Testis (tissue), 3 donors: ENCODE data around the gene KCNT2. TPM values are rescaled to one million over a fixed set of nuclear protein-coding genes. Genes with fewer than 3 reads are reported as not detected.
"Not testable (repeated sequence)": the region's sequence is repeated elsewhere in the genome, so short reads cannot be mapped to it uniquely, and the experiment has no call there.

Source experiments
- DNase-seq: peaks from one replicate; pipeline ENCODE4 v3.0.0-alpha.2; 2019
- H3K27ac ChIP-seq, 2 donors: fragments of 200-600 bp; sonication (generic); one replicate each; pipeline ENCODE4 v1.5.1; 2019
- H3K27me3 ChIP-seq: fragments of 200-600 bp; sonication (generic); one replicate; pipeline ENCODE4 v1.5.1; 2019
- H3K36me3 ChIP-seq: fragments of 200-600 bp; sonication (generic); one replicate; pipeline ENCODE4 v1.5.1; 2017; ENCODE audit warnings: low read depth; ENCODE audit errors: missing control alignments
- H3K4me1 ChIP-seq: fragments of 200-600 bp; sonication (generic); one replicate; pipeline ENCODE4 v1.5.1; 2019
- H3K4me3 ChIP-seq, 2 donors: fragments of 200-600 bp; sonication (generic); one replicate each; pipeline ENCODE4 v1.5.1; 2017 to 2019
- H3K9me3 ChIP-seq: fragments of 200-600 bp; sonication (generic); one replicate; pipeline ENCODE4 v1.5.1; 2017
- POLR2A ChIP-seq: fragments of 450-650 bp; IDR thresholded peaks from one replicate; pipeline ENCODE4 v1.6.1; 2017; ENCODE audit warnings: antibody characterized with exemption, mild to moderate bottlenecking, moderate library complexity
- WGBS, 2 donors: methylation state at CpG; one replicate each; pipeline ENCODE4 v1.1.5; 2018; 5-methylcytosine and 5-hydroxymethylcytosine counted together
- intact Hi-C: fragments of 100-400 bp; cut with DNase I; formaldehyde crosslinking; loops from one replicate; pipeline ENCODE4 v1.15.1; 2023; ENCODE audit warnings: low total_unique reads
- polyA plus RNA-seq: library from polyadenylated mRNA; stranded (reverse); fragments of 350-450 nt; fragmentation: Illumina TruSeq; extraction: RNeasy Lipid Tissue Mini Kit (QIAGEN cat#74804); gene quantifications from one replicate; pipeline ENCODE4 v1.2.3, GENCODE V29; 2014; ENCODE audit warnings: low read depth, low replicate concordance; ENCODE audit not compliant: insufficient read depth
- total RNA-seq, 2 donors: library from RNA; depleted of rRNA; stranded (reverse); fragments of >200 nt; gene quantifications; one replicate each; pipeline ENCODE4 v1.2.3, GENCODE V29; 2016
- TF ChIP-seq, protein P1 (sequence below), 3 experiments: fragments of 450-650 bp in 2 of 3; fragments of 200-600 bp in 1 of 3; sonication (generic) in 1 of 3; IDR thresholded peaks; one replicate each; pipeline ENCODE4 v1.5.1; 2016 to 2019; ENCODE audit warnings: antibody characterized with exemption in 3 of 3, mild to moderate bottlenecking in 2 of 3, moderate library complexity in 1 of 3

The KCNT2 gene
- total and polyA plus RNA-seq, 3 donors from 2014 or later = 2.7 to 3.9 (median 3.2) TPM

DNA sequence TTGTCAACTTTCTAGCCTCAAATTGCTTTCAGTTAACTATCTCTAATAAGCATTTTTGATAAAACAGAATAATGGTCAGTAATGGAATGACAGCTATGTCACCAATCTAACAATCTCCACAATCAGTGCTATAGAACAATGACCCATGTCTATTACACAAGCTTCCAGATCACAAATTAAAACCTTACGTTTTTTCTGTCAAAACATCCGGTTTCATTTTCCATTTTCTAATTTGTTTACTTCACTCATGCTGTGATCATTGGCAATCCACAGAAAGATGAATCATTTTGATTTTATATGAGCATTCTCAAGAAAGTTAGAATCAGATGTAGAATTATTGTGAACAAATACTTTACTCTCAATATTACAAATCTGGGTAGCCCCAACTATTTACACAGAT is 80.3 kb downstream of the KCNT2 start:
- intact Hi-C loops = no loop called here
- TF ChIP-seq, protein P1, sequence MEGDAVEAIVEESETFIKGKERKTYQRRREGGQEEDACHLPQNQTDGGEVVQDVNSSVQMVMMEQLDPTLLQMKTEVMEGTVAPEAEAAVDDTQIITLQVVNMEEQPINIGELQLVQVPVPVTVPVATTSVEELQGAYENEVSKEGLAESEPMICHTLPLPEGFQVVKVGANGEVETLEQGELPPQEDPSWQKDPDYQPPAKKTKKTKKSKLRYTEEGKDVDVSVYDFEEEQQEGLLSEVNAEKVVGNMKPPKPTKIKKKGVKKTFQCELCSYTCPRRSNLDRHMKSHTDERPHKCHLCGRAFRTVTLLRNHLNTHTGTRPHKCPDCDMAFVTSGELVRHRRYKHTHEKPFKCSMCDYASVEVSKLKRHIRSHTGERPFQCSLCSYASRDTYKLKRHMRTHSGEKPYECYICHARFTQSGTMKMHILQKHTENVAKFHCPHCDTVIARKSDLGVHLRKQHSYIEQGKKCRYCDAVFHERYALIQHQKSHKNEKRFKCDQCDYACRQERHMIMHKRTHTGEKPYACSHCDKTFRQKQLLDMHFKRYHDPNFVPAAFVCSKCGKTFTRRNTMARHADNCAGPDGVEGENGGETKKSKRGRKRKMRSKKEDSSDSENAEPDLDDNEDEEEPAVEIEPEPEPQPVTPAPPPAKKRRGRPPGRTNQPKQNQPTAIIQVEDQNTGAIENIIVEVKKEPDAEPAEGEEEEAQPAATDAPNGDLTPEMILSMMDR (IDR thresholded peaks at IDR 0.05) = no peak
- no peak for TF ChIP-seq POLR2A
- 70 to 81% methylated on average over 2 of the region's 2 CpGs for WGBS, 2 donors
- Histone ChIP-seq H3K4me3 (no peak overlapping the region), H3K36me3 (no peaks in the 10 kb centered on the region), H3K27ac (no peak overlapping the region), H3K9me3 (no peaks in the 10 kb centered on the region), H3K27me3 (no peaks in the 10 kb centered on the region), H3K4me1 (no peaks in the 10 kb centered on the region)
- no peak for DNase-seq

- intact Hi-C loops, H3K27me3 ChIP-seq, H3K4me3 ChIP-seq, H3K36me3 ChIP-seq, H3K4me1 ChIP-seq, H3K27ac ChIP-seq, H3K9me3 ChIP-seq, DNase-seq: not testable (repeated sequence)
- WGBS, 2 donors = 88 to 89% methylated on average over 12 of the region's 12 CpGs
Measured at GRCh38 chr1:196522574-196523345, 85.5 kb downstream of the KCNT2 start.

- H3K27ac ChIP-seq = no peak overlapping the region
- H3K4me1 ChIP-seq = no peaks in the 10 kb centered on the region
- H3K9me3 ChIP-seq = no peaks in the 10 kb centered on the region
Measured at GRCh38 chr1:196517193-196517592, 91.0 kb downstream of the KCNT2 start.

DNA sequence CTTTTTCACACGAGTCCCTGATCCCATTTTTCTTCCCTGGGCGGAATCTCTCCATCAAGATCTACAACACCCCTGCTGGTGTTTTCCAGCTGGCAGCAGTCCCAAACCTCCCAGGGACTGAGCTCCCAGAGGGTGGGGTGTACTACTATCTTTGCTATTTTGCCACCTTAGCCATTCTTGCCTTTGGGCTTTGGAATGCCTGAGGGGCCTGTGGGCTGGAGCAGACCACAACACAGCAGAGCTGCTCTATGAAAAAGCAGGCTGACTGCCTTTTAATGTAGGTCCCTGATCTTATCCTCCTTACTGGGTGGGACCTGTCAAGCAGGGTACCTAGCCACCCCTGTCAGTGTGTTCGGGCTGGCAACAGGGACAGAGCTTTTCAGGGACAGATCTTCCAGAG is 91.9 kb downstream of the KCNT2 start:
- Histone ChIP-seq H3K9me3 (no peaks in the 10 kb centered on the region), H3K4me3 (no peak overlapping the region), H3K27ac (no peak overlapping the region), H3K36me3 (no peaks in the 10 kb centered on the region), H3K27me3 (no peaks in the 10 kb centered on the region), H3K4me1 (no peaks in the 10 kb centered on the region)
- TF ChIP-seq, protein P1 (IDR thresholded peaks at IDR 0.05) = no peak
- TF ChIP-seq POLR2A = no peak
- no peak for DNase-seq
- WGBS, 2 donors = 88% methylated on average over 3 of the region's 3 CpGs
- intact Hi-C loops = no loop called here

More at GRCh38 chr1:196517193-196517592, 91.0 kb downstream of the KCNT2 start:
- intact Hi-C loops = no loop called here
- no peaks in the 10 kb centered on the region for H3K36me3 ChIP-seq
- no peak for TF ChIP-seq POLR2A
- TF ChIP-seq, protein P1 (IDR thresholded peaks at IDR 0.05) = no peak
- H3K27me3 ChIP-seq = no peaks in the 10 kb centered on the region
- no peak for DNase-seq
- H3K4me3 ChIP-seq = no peak overlapping the region

DNA sequence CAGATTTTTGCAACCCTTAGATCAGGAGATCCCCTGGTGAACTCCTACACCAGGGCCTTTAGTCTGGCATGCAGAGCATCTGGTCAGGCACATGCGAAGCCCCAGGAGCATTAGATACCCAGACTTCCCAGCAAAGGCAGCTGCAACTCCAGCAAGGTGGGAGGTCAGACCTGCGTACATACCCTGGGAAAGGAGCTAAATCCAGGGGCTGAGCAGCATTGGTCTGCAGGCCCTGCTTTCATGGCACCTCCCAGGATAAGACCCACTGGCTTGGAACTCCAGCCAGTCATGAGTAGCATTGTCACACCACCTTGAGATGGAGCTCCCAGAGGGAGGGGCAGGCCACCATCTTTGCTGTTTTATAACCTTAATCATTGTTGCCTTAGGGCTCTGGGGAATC is 92.3 kb downstream of the KCNT2 start:
- Histone ChIP-seq H3K27ac (no peak overlapping the region), H3K4me1 (no peaks in the 10 kb centered on the region), H3K36me3 (no peaks in the 10 kb centered on the region), H3K4me3 (no peak overlapping the region), H3K27me3 (no peaks in the 10 kb centered on the region), H3K9me3 (no peaks in the 10 kb centered on the region)
- TF ChIP-seq, protein P1 (IDR thresholded peaks at IDR 0.05) = no peak
- no peak for TF ChIP-seq POLR2A
- intact Hi-C loops = no loop called here
- DNase-seq = no peak
- WGBS, 2 donors = 95 to 100% methylated on average over 1 to 2 of the region's 2 CpGs
